GM19239 (cell line): ENCODE data around the gene SLC5A9.
"Not testable (repeated sequence)": the region's sequence is repeated elsewhere in the genome, so short reads cannot be mapped to it uniquely, and the experiment has no call there.

Source experiments
- DNase-seq: peaks from one replicate; pipeline ENCODE4 v3.0.0; 2011; ENCODE audit warnings: low spot score; ENCODE audit not compliant: insufficient read length
- FAIRE-seq: peaks from 2 replicates; lab custom pipeline; 2011; peaks lifted over from hg19 to GRCh38; lab: Jason Lieb, UNC

SLC5A9 gene

DNA sequence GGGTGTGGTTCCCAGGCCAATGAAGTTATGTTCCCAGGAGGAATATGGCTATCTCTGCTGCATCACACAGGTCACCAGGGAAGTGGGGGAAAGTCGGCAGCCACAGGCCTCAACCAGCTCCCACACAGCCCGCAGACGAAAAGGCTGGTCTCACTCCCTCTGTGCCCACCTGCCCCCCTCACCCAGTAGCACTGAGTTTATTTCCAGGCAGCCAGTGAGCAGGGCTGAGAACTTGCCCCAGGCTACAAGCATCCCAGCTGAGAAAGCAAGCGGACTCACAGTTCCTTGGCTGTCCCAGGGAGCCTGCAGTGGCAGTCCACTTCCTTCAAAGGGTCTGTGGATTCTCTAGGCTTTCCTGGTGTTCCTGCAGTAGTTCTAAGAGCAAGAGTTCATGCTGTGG lies 68.9 kb downstream of the SLC5A9 start:
- FAIRE-seq (no peak), DNase-seq (no peak)

DNA sequence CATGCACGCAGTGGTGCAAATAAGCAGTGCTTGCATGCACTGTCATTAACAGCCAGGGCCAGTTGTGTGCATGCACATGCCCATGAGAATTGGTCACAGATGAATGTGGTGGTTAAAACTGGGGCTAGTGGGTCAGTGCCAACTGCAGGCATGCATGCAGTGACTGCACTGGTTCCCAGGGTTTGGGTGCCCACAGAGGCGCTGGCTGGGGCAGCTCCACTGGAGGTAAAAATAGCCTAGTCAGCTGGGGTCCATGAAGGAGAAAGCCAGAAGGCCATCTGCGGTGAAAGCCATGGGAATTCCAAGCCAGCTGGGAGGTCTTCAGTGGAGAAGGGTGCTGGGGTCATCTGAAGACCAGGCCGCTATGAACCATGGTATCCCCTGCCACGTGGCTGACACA lies 70.2 kb downstream of the SLC5A9 start:
- FAIRE-seq (no peak), DNase-seq (no peak)

DNA sequence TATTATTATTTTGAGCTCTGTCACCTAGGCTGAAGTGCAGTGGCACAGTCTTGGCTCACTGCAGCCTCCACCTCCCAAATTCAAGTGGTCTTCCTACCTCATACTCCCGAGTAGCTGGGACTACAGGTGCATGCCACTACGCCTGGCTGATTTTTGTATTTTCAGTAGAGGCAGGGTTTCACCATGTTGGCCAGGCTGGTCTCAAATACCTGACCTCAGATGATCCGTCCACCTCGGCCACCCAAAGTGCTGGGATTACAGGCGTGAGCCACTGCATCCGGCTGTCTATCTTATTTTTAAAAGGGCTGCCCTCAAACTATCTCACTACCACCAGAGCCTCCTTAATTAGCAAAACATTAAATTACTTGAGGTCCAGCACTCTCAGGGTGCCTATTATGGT lies 71.6 kb downstream of the SLC5A9 start:
- not testable (repeated sequence) for FAIRE-seq, DNase-seq

DNA sequence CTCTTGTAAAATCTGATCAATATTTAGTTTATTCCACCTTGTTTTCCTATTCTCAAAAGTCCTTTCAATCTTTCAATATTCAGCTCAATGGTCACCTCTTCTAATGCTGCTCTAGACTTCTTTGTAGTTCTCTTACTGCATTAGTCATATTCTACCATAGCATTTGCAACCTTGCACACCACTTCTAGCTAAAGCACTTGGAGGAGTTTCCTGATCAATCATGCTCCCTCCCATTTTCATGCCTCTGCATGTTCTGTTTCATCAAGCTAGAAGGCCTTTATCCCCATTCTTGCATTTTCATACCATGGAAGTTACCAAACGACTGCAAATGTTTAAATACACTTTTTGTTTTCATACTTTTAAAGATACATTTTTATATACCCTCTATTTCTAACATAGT lies 72.1 kb downstream of the SLC5A9 start:
- FAIRE-seq (no peak), DNase-seq (no peak)
